HG02798 (cell line): ENCODE measurements around the gene STK25.
"Not testable (repeated sequence)": the region's sequence is repeated elsewhere in the genome, so short reads cannot be mapped to it uniquely, and the experiment has no call there.

Experiments
- ATAC-seq: cut with Tn5 transposase; IDR thresholded peaks from one replicate; pipeline ENCODE4 v1.9.1; 2021; ENCODE audit warnings: mild to moderate bottlenecking; ENCODE audit not compliant: unreplicated experiment, poor library complexity

The STK25 gene

GRCh38 chr2:241475267-241475666, 33.1 kb downstream of the STK25 start:
- no peak for ATAC-seq

- no peak for ATAC-seq
Observed at GRCh38 chr2:241473399-241473798, 35.0 kb downstream of the STK25 start.

- no peak for ATAC-seq
Observed at GRCh38 chr2:241469746-241470145, 38.6 kb downstream of the STK25 start.

GRCh38 chr2:241468476-241468781, 40.0 kb downstream of the STK25 start:
- ATAC-seq = no peak

- ATAC-seq = no peak
Observed at GRCh38 chr2:241467777-241468475, 40.5 kb downstream of the STK25 start.

- no peak for ATAC-seq
Observed at GRCh38 chr2:241466230-241466629, 42.2 kb downstream of the STK25 start.

GRCh38 chr2:241465543-241465942, 42.8 kb downstream of the STK25 start:
- ATAC-seq = no peak

GRCh38 chr2:241463276-241464135, 44.9 kb downstream of the STK25 start:
- no peak for ATAC-seq

- ATAC-seq = no peak
Observed at GRCh38 chr2:241461693-241462677, 46.4 kb downstream of the STK25 start.

GRCh38 chr2:241460631-241461030, 47.8 kb downstream of the STK25 start:
- ATAC-seq = no peak

- no peak for ATAC-seq
Observed at GRCh38 chr2:241459520-241459919, 48.9 kb downstream of the STK25 start.

- ATAC-seq = no peak
Observed at GRCh38 chr2:241458687-241459086, 49.7 kb downstream of the STK25 start.

GRCh38 chr2:241456546-241456945, 51.8 kb downstream of the STK25 start:
- ATAC-seq = no peak

GRCh38 chr2:241454837-241455485, 53.4 kb downstream of the STK25 start:
- no peak for ATAC-seq

- not testable (repeated sequence) for ATAC-seq
Observed at GRCh38 chr2:241453919-241454318, 54.5 kb downstream of the STK25 start.

- ATAC-seq = no peak
Observed at GRCh38 chr2:241451840-241452506, 56.4 kb downstream of the STK25 start.

GRCh38 chr2:241450092-241450491, 58.3 kb downstream of the STK25 start:
- not testable (repeated sequence) for ATAC-seq

- no peak for ATAC-seq
Observed at GRCh38 chr2:241445426-241445825, 63.0 kb downstream of the STK25 start.

- no peak for ATAC-seq
Observed at GRCh38 chr2:241443486-241444223, 64.7 kb downstream of the STK25 start.
